Activated T-cell treated with anti-CD3 and anti-CD28 coated beads, Interleukin-2, amount 50 U/mL, for 48 hours (primary cell): ENCODE results near the gene LRRFIP1.

Experiments
- DNase-seq, 2 experiments: peaks; one replicate each; pipeline ENCODE4 v3.0.0-alpha.2; 2020

The LRRFIP1 gene

DNA sequence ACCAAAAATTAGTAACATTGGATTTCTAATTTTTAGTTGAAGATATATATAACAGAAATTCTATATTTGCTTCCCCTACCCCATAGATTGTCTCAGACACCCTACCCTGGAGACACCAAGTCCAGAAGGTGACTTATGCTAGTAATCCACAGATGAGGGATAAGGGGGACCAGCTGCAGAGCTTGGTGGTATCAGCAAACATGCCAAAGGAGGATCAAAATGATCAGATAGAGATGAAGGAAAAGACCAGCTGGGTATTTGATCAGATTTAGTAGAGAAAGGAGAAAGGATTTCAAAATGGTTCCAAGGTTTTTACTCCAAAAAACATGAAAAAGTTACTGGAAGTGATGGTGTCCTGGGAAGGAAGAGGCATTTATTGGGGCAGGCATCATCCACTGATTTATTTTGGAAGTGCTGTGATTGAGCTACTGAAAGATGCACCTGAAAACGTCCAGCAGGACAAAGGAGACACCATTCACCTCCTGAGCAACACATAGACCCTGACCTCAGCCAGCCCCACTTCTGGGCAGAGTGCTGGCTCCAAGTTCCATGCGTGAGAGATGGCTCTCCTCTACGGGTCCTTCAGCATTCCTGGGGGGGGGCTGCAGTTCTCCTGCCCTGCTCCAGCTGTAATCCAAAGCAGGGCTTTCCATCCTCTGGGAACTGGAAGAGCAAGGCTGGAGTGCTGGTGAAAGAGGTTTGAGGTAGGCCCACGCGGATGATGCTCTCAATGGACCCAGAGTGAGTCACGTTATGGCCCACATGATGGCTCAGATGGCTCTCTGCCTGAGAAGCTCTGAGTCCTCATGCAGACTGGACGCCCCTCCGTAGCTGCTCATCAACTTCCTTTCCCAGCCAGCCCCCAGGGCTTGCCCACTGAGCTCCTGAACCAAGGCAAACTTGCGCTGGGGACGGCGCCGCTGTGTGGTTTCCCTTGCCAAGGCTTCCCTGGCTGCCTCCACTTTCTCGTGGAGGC is 3.7 kb upstream of the LRRFIP1 start:
- no peak for DNase-seq

DNA sequence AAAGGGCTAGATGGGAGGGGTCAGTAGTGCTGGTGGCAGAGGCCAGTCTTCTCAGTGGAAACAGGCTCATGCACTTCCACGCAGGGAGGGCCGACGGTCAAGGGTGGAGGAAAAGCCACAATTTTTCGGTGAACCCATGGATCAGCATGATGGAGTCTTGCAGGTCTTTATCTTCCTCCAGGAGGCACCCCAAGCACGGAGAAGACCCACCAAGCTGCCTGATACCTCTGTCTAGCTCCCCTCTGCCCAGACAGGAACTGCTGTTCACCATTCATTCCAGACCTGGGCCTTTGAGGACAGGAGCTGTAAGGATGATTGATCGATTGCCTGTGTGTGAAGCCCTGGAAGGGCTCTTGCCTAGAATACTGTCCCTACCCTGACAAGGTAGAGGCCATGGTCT is 2.8 kb upstream of the LRRFIP1 start:
- no peak for DNase-seq

- DNase-seq: no peak
These were observed 2.1 kb upstream of the LRRFIP1 start for GRCh38 chr2:237625216-237625705.

- DNase-seq: no peak
These were observed 1.6 kb upstream of the LRRFIP1 start for GRCh38 chr2:237625777-237626176.

DNA sequence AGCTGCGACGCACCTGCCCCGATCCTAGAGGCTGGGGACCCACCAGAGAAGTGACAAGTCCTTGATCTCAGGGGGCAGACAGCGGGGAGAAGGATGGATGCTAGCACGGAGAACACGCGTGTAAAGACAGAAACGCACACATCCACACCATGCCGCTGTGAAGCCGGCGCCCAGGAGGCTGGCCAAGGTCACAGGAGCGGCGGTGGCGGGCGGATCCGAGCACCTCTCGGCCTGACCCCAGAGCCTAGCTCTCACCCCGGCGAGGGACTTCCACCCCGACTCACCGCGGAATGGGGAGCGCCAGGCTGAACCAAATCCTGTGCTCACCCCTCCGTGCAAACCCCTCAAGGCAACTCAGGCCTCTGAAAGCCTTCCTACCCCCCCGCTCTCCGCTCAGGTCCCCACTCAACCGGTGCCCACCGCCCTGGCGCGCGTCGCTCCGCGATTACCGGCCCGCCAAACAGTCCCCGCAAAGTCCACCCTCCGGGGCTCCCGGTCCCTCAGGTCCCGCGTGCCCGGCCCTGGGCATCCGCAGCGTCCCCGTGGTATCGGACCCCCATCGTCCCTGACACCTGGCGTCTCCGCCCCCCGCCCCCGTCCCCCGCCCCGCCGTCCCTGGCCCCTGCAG is 460 bp upstream of the LRRFIP1 start:
- no peak for DNase-seq

- no peak for DNase-seq
These were observed 1.1 kb downstream of the LRRFIP1 start for GRCh38 chr2:237628247-237629187.

- DNase-seq: no peak
These were observed 1.8 kb downstream of the LRRFIP1 start for GRCh38 chr2:237629188-237629534.

DNA sequence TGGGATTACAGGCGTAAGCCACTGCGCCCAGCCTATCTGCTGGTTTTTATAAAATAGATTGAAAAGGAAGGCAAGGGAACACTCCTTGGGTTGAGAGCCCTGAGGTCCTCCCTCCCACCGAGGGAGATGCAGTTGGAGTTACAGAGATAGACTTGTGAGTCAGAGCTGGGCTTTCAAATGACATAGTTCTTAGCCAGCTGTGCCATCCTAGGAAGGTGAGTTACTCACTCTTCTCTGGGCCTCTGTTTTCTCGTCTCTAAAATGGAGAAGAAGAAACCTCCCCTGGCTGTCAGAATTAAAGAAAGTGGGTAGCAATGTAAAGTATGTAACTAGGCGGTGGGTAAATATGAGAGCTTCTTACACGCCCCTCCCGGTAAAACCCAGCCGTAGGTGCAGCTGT is 2.4 kb downstream of the LRRFIP1 start:
- no peak for DNase-seq

GRCh38 chr2:237630216-237631000 is 3.0 kb downstream of the LRRFIP1 start:
- DNase-seq: no peak

GRCh38 chr2:237631007-237631785 is 3.8 kb downstream of the LRRFIP1 start:
- no peak for DNase-seq

GRCh38 chr2:237631801-237632585 is 4.6 kb downstream of the LRRFIP1 start:
- no peak for DNase-seq

- no peak for DNase-seq
These were observed 5.7 kb downstream of the LRRFIP1 start for GRCh38 chr2:237633061-237633561.

GRCh38 chr2:237636578-237636977 is 9.2 kb downstream of the LRRFIP1 start:
- DNase-seq: no peak

- no peak for DNase-seq
These were observed 10.2 kb downstream of the LRRFIP1 start for GRCh38 chr2:237637429-237638135.

DNA sequence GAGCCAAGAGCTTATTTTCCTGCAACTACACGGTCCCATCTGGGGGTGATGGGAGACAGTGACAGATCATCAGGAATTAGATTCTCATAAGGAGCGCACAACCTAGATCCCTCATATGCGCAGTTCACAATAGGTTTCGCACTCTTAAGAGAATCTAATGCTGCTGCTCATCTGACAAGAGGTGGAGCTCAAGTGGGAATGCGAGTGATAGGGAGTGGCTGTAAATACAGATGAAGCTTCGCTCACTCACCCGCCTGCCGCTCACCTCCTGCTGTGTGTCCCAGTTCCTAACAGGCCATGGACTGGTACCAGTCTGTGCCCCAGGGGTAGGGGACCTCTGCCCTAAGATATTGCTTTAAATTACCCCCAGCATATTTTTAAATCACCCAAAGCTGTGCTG is 10.8 kb downstream of the LRRFIP1 start:
- DNase-seq: no peak

- no peak for DNase-seq
These were observed 11.9 kb downstream of the LRRFIP1 start for GRCh38 chr2:237639052-237639835.

DNA sequence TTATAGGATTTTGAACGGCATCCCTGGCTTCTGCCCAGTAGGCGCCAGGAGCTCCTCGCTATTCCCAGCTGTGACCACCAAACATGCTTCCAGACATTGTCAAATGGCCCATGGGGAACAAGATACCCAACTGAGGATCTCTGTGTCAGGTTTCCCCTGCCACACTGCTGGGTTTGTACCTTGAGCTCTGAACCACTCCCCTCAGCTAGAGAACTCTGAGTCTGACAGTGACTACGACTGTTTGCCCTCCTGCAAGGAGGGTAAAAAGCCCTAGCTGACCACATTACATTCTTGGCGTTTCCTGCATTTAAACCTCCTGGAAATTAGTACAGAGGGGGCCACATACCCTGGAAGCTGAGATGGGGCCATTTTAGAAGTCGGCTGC is 12.4 kb downstream of the LRRFIP1 start:
- no peak for DNase-seq

- no peak for DNase-seq
These were observed 13.2 kb downstream of the LRRFIP1 start for GRCh38 chr2:237640493-237640998.
